CMK (cell line): ENCODE measurements around the gene SDK2.

Experiments used
- DNase-seq: peaks from one replicate; pipeline ENCODE4 v3.0.0-alpha.2; 2010; ENCODE audit warnings: low read depth

SDK2 gene

GRCh38 chr17:73363442-73364154, 280.6 kb downstream of the SDK2 start:
- no peak for DNase-seq

GRCh38 chr17:73362697-73363096, 281.5 kb downstream of the SDK2 start:
- no peak for DNase-seq

GRCh38 chr17:73360961-73361761, 283.1 kb downstream of the SDK2 start:
- DNase-seq: no peak

GRCh38 chr17:73359987-73360410, 284.2 kb downstream of the SDK2 start:
- no peak for DNase-seq

GRCh38 chr17:73359352-73359751, 284.9 kb downstream of the SDK2 start:
- DNase-seq: no peak

- DNase-seq: no peak
Measured at GRCh38 chr17:73358668-73359067, 285.6 kb downstream of the SDK2 start.

GRCh38 chr17:73357981-73358380, 286.3 kb downstream of the SDK2 start:
- no peak for DNase-seq

- DNase-seq: no peak
Measured at GRCh38 chr17:73357318-73357717, 286.9 kb downstream of the SDK2 start.

- DNase-seq: no peak
Measured at GRCh38 chr17:73356561-73357170, 287.6 kb downstream of the SDK2 start.

GRCh38 chr17:73354423-73355284, 289.6 kb downstream of the SDK2 start:
- DNase-seq: no peak

GRCh38 chr17:73352261-73352660, 292.0 kb downstream of the SDK2 start:
- no peak for DNase-seq

- DNase-seq: no peak
Measured at GRCh38 chr17:73351764-73352163, 292.5 kb downstream of the SDK2 start.

GRCh38 chr17:73350864-73351263, 293.4 kb downstream of the SDK2 start:
- no peak for DNase-seq

GRCh38 chr17:73349647-73350046, 294.6 kb downstream of the SDK2 start:
- DNase-seq: no peak

GRCh38 chr17:73349138-73349537, 295.1 kb downstream of the SDK2 start:
- no peak for DNase-seq

- no peak for DNase-seq
Measured at GRCh38 chr17:73348829-73349095, 295.5 kb downstream of the SDK2 start.

GRCh38 chr17:73348018-73348828, 296.0 kb downstream of the SDK2 start:
- no peak for DNase-seq

GRCh38 chr17:73347351-73347750, 296.9 kb downstream of the SDK2 start:
- no peak for DNase-seq

GRCh38 chr17:73346501-73347162, 297.6 kb downstream of the SDK2 start:
- DNase-seq: no peak

- DNase-seq: no peak
Measured at GRCh38 chr17:73343739-73344454, 300.3 kb downstream of the SDK2 start.
